Measurements from ENCODE around the gene CLRN3.

The CLRN3 gene

DNA sequence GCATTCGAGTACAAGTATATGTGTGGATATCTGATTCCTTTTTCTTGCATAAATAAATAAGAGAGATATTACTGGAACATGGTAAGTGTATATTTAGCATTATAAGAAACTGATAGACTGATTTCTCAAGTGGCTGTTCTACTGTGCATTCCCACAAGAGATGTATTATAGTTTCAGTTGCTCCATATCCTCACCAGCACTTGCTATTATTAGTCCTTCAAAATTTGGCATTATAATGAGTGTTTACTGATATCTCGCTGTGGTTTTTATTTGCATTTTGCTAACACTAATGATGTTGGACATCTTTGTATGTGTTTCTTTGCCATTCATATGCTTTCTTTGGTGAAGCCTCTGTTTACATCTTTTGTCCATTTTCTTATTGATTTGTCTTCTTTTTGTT lies 4.4 kb upstream of the CLRN3 start:
- H3K9ac ChIP-seq (ENCODE audit: low read length): no peak overlapping the region
- H2AFZ ChIP-seq (ENCODE audit: low read depth, low read length): no peak overlapping the region
- no peak overlapping the region for H2BK12ac ChIP-seq (ENCODE audit: low read length in 2 of 2)
- no peaks in the 10 kb centered on the region for H3K27me3 ChIP-seq (ENCODE audit: control insufficient read depth in 1 of 2, insufficient read depth in 1 of 2, low read length in 2 of 2)
- H3K79me1 ChIP-seq (replicated peaks; ENCODE audit: low read length, poor library complexity, severe bottlenecking): no peaks in the 10 kb centered on the region
- no peak overlapping the region for H3K23ac ChIP-seq (ENCODE audit: low read length in 2 of 2)
- no peak for DNase-seq
- H3K4me1 ChIP-seq (ENCODE audit: control insufficient read depth, insufficient read depth, low read depth, low read length): no peaks in the 10 kb centered on the region
- no peak overlapping the region for H3K4ac ChIP-seq (ENCODE audit: low read depth in 1 of 2, low read length in 2 of 2)
- no peak overlapping the region for H4K91ac ChIP-seq (ENCODE audit: low read length)
- H4K8ac ChIP-seq (ENCODE audit: low read length): no peak overlapping the region
- H3K9me3 ChIP-seq (ENCODE audit: control insufficient read depth, low read length): no peaks in the 10 kb centered on the region
- 80% methylated on average over 1 of the region's 2 CpGs for WGBS
- no peak overlapping the region for H2BK5ac ChIP-seq (ENCODE audit: low read depth, low read length, poor library complexity, severe bottlenecking)
- H3K4me2 ChIP-seq (ENCODE audit: low read length, poor library complexity, severe bottlenecking): no peak overlapping the region
- no peak overlapping the region for H2BK120ac ChIP-seq (ENCODE audit: low read depth, low read length)
- H2BK15ac ChIP-seq (ENCODE audit: low read depth, poor library complexity, severe bottlenecking): no peak overlapping the region
- no peaks in the 10 kb centered on the region for H3K36me3 ChIP-seq (ENCODE audit: control insufficient read depth in 1 of 2, insufficient read depth in 2 of 2, low read depth in 1 of 2, low read length in 2 of 2)
- H3K18ac ChIP-seq (ENCODE audit: low read depth in 1 of 2, low read length in 2 of 2): no peak overlapping the region
- H3K14ac ChIP-seq (ENCODE audit: low read length in 2 of 2): no peak overlapping the region
- H3K4me3 ChIP-seq (ENCODE audit: insufficient read depth in 1 of 2, low read depth in 1 of 2, low read length in 2 of 2): no peak overlapping the region
- H3K27ac ChIP-seq (ENCODE audit: low read length, poor library complexity, severe bottlenecking): no peak overlapping the region
- no peak overlapping the region for H2AK5ac ChIP-seq (ENCODE audit: low read length, severe bottlenecking)

DNA sequence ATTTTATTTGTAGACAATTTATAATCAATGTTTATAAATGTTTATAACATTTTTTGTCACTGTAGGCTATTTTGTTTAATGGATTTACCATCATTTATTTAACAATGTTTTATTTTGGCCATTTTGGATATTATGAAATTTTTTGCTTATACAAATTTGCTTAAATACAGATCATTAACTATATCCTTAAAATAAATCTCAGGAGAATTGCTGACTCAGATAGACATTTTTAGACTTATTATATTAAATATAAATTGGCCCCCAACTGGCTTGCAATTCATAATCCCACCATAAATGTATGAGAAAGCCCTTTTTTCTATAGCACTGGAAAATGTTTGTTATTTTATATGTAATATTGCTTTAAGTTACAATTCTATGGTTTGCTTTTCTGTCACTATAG lies 3.8 kb upstream of the CLRN3 start:
- Histone ChIP-seq H3K23ac (ENCODE audit: low read length in 2 of 2) (no peak overlapping the region), H2BK12ac (ENCODE audit: low read length in 2 of 2) (no peak overlapping the region), H3K18ac (ENCODE audit: low read depth in 1 of 2, low read length in 2 of 2) (no peak overlapping the region), H3K36me3 (ENCODE audit: control insufficient read depth in 1 of 2, insufficient read depth in 2 of 2, low read depth in 1 of 2, low read length in 2 of 2) (no peaks in the 10 kb centered on the region), H3K9me3 (ENCODE audit: control insufficient read depth, low read length) (no peaks in the 10 kb centered on the region), H2AK5ac (ENCODE audit: low read length, severe bottlenecking) (no peak overlapping the region), H4K91ac (ENCODE audit: low read length) (no peak overlapping the region), H3K14ac (ENCODE audit: low read length in 2 of 2) (no peak overlapping the region), H2BK15ac (ENCODE audit: low read depth, poor library complexity, severe bottlenecking) (no peak overlapping the region), H3K4me1 (ENCODE audit: control insufficient read depth, insufficient read depth, low read depth, low read length) (no peaks in the 10 kb centered on the region), H3K27ac (ENCODE audit: low read length, poor library complexity, severe bottlenecking) (no peak overlapping the region), H3K4ac (ENCODE audit: low read depth in 1 of 2, low read length in 2 of 2) (no peak overlapping the region), H2BK5ac (ENCODE audit: low read depth, low read length, poor library complexity, severe bottlenecking) (no peak overlapping the region), H2BK120ac (ENCODE audit: low read depth, low read length) (no peak overlapping the region), H2AFZ (ENCODE audit: low read depth, low read length) (no peak overlapping the region), H4K8ac (ENCODE audit: low read length) (no peak overlapping the region), H3K9ac (ENCODE audit: low read length) (no peak overlapping the region), H3K27me3 (ENCODE audit: control insufficient read depth in 1 of 2, insufficient read depth in 1 of 2, low read length in 2 of 2) (no peaks in the 10 kb centered on the region), H3K4me2 (ENCODE audit: low read length, poor library complexity, severe bottlenecking) (no peak overlapping the region), H3K4me3 (ENCODE audit: insufficient read depth in 1 of 2, low read depth in 1 of 2, low read length in 2 of 2) (no peak overlapping the region), H3K79me1 (replicated peaks; ENCODE audit: low read length, poor library complexity, severe bottlenecking) (no peaks in the 10 kb centered on the region)
- no peak for DNase-seq

DNA sequence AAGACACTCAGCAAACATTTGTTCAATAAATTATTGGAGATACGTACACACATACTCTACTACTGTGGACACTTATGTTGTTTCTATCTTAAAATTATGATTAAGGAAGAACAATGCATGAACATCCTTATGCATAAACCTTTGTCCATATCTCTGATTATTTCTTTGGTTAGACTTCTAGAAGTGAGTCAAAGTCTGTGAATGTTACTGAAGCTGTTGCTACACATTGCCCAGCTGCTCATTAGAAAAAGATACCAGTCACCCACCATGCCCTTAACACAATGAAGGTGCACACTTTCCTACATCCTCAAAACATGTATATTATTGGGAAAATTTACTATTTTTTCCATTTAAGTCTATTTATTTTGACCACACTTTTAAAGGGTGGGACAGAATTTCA lies 1.4 kb upstream of the CLRN3 start:
- peaks cover 3% of the 10 kb centered on the region for H3K4me1 ChIP-seq (ENCODE audit: control insufficient read depth, insufficient read depth, low read depth, low read length)
- no peaks in the 10 kb centered on the region for H3K9me3 ChIP-seq (ENCODE audit: control insufficient read depth, low read length)
- H3K23ac ChIP-seq (ENCODE audit: low read length in 2 of 2): no peak overlapping the region
- no peak overlapping the region for H4K8ac ChIP-seq (ENCODE audit: low read length)
- no peak overlapping the region for H2BK12ac ChIP-seq (ENCODE audit: low read length in 2 of 2)
- no peak overlapping the region for H3K4me2 ChIP-seq (ENCODE audit: low read length, poor library complexity, severe bottlenecking)
- H4K91ac ChIP-seq (ENCODE audit: low read length): no peak overlapping the region
- no peak overlapping the region for H3K4me3 ChIP-seq (ENCODE audit: insufficient read depth in 1 of 2, low read depth in 1 of 2, low read length in 2 of 2)
- no peak overlapping the region for H2BK120ac ChIP-seq (ENCODE audit: low read depth, low read length)
- H2AK5ac ChIP-seq (ENCODE audit: low read length, severe bottlenecking): no peak overlapping the region
- no peak overlapping the region for H2BK15ac ChIP-seq (ENCODE audit: low read depth, poor library complexity, severe bottlenecking)
- no peak overlapping the region for H2BK5ac ChIP-seq (ENCODE audit: low read depth, low read length, poor library complexity, severe bottlenecking)
- no peak overlapping the region for H3K4ac ChIP-seq (ENCODE audit: low read depth in 1 of 2, low read length in 2 of 2)
- no peaks in the 10 kb centered on the region for H3K36me3 ChIP-seq (ENCODE audit: control insufficient read depth in 1 of 2, insufficient read depth in 2 of 2, low read depth in 1 of 2, low read length in 2 of 2)
- DNase-seq: no peak
- H3K18ac ChIP-seq (ENCODE audit: low read depth in 1 of 2, low read length in 2 of 2): no peak overlapping the region
- no peaks in the 10 kb centered on the region for H3K79me1 ChIP-seq (replicated peaks; ENCODE audit: low read length, poor library complexity, severe bottlenecking)
- H3K9ac ChIP-seq (ENCODE audit: low read length): no peak overlapping the region
- no peaks in the 10 kb centered on the region for H3K27me3 ChIP-seq (ENCODE audit: control insufficient read depth in 1 of 2, insufficient read depth in 1 of 2, low read length in 2 of 2)
- H3K27ac ChIP-seq (ENCODE audit: low read length, poor library complexity, severe bottlenecking): no peak overlapping the region
- no CpG with 5 or more reads among the region's 1 CpG for WGBS
- no peak overlapping the region for H3K14ac ChIP-seq (ENCODE audit: low read length in 2 of 2)
- no peak overlapping the region for H2AFZ ChIP-seq (ENCODE audit: low read depth, low read length)

GRCh38 chr10:127890832-127891334 lies 1.9 kb downstream of the CLRN3 start:
- Histone ChIP-seq H2BK15ac (ENCODE audit: low read depth, poor library complexity, severe bottlenecking) (no peak overlapping the region), H3K4me2 (ENCODE audit: low read length, poor library complexity, severe bottlenecking) (no peak overlapping the region), H3K4me1 (ENCODE audit: control insufficient read depth, insufficient read depth, low read depth, low read length) (peaks cover 3% of the 10 kb centered on the region), H3K14ac (ENCODE audit: low read length in 2 of 2) (no peak overlapping the region), H2BK5ac (ENCODE audit: low read depth, low read length, poor library complexity, severe bottlenecking) (no peak overlapping the region), H3K79me1 (replicated peaks; ENCODE audit: low read length, poor library complexity, severe bottlenecking) (no peaks in the 10 kb centered on the region), H3K27ac (ENCODE audit: low read length, poor library complexity, severe bottlenecking) (no peak overlapping the region), H4K8ac (ENCODE audit: low read length) (no peak overlapping the region), H3K4ac (ENCODE audit: low read depth in 1 of 2, low read length in 2 of 2) (no peak overlapping the region), H3K27me3 (ENCODE audit: control insufficient read depth in 1 of 2, insufficient read depth in 1 of 2, low read length in 2 of 2) (peaks cover 0 to 5% of the 10 kb centered on the region in 2 experiments), H3K4me3 (ENCODE audit: insufficient read depth in 1 of 2, low read depth in 1 of 2, low read length in 2 of 2) (no peak overlapping the region), H2AFZ (ENCODE audit: low read depth, low read length) (no peak overlapping the region), H2AK5ac (ENCODE audit: low read length, severe bottlenecking) (no peak overlapping the region), H3K9me3 (ENCODE audit: control insufficient read depth, low read length) (no peaks in the 10 kb centered on the region), H4K91ac (ENCODE audit: low read length) (no peak overlapping the region), H3K18ac (ENCODE audit: low read depth in 1 of 2, low read length in 2 of 2) (no peak overlapping the region), H2BK12ac (ENCODE audit: low read length in 2 of 2) (no peak overlapping the region), H3K23ac (ENCODE audit: low read length in 2 of 2) (no peak overlapping the region), H2BK120ac (ENCODE audit: low read depth, low read length) (no peak overlapping the region), H3K9ac (ENCODE audit: low read length) (no peak overlapping the region), H3K36me3 (ENCODE audit: control insufficient read depth in 1 of 2, insufficient read depth in 2 of 2, low read depth in 1 of 2, low read length in 2 of 2) (no peaks in the 10 kb centered on the region)
- 100% methylated on average over 2 of the region's 3 CpGs for WGBS
- no peak for DNase-seq
